ENCODE results near the gene NCKAP1. TPM values are rescaled to one million over a fixed set of nuclear protein-coding genes. Genes with fewer than 3 reads are reported as not detected.

NCKAP1 gene
- total and polyA plus RNA-seq, 12 donors: 26.8 to 134 (median 104) TPM

- Histone ChIP-seq H3K9me3 (replicated peaks in 1 of 3) (no peaks in the 10 kb centered on the region), H3K4me1 (replicated peaks in 1 of 2) (peaks cover 0 to 16% of the 10 kb centered on the region in 2 donors), H3K27me3 (no peaks in the 10 kb centered on the region), H3K4me3 (no peak overlapping the region), H3K36me3 (replicated peaks in 1 of 2) (no peaks in the 10 kb centered on the region), H3K27ac (no peak overlapping the region)
- TF ChIP-seq, protein P1, sequence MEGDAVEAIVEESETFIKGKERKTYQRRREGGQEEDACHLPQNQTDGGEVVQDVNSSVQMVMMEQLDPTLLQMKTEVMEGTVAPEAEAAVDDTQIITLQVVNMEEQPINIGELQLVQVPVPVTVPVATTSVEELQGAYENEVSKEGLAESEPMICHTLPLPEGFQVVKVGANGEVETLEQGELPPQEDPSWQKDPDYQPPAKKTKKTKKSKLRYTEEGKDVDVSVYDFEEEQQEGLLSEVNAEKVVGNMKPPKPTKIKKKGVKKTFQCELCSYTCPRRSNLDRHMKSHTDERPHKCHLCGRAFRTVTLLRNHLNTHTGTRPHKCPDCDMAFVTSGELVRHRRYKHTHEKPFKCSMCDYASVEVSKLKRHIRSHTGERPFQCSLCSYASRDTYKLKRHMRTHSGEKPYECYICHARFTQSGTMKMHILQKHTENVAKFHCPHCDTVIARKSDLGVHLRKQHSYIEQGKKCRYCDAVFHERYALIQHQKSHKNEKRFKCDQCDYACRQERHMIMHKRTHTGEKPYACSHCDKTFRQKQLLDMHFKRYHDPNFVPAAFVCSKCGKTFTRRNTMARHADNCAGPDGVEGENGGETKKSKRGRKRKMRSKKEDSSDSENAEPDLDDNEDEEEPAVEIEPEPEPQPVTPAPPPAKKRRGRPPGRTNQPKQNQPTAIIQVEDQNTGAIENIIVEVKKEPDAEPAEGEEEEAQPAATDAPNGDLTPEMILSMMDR (IDR thresholded peaks at IDR 0.05): no peak
- TF ChIP-seq POLR2A (IDR thresholded peaks at IDR 0.05): no peak
- intact Hi-C loops (cut with DNase I): no loop called here
- DNase-seq: no peak
Observed at GRCh38 chr2:182863642-182864041, 174.6 kb downstream of the NCKAP1 start.

GRCh38 chr2:182862091-182862490 is 176.2 kb downstream of the NCKAP1 start:
- Histone ChIP-seq H3K27ac (no peak overlapping the region), H3K4me1 (replicated peaks in 1 of 2) (peaks cover 0 to 12% of the 10 kb centered on the region in 2 donors), H3K4me3 (no peak overlapping the region), H3K36me3 (replicated peaks in 1 of 2) (no peaks in the 10 kb centered on the region), H3K9me3 (replicated peaks in 1 of 3) (no peaks in the 10 kb centered on the region), H3K27me3 (no peaks in the 10 kb centered on the region)
- WGBS, 4 donors: 69 to 78% (median 76%) methylated on average over 5 of the region's 5 CpGs
- intact Hi-C loops (cut with DNase I): no loop called here
- TF ChIP-seq, protein P1 (IDR thresholded peaks at IDR 0.05): no peak
- no peak for TF ChIP-seq POLR2A (IDR thresholded peaks at IDR 0.05)
- no peak for DNase-seq

DNA sequence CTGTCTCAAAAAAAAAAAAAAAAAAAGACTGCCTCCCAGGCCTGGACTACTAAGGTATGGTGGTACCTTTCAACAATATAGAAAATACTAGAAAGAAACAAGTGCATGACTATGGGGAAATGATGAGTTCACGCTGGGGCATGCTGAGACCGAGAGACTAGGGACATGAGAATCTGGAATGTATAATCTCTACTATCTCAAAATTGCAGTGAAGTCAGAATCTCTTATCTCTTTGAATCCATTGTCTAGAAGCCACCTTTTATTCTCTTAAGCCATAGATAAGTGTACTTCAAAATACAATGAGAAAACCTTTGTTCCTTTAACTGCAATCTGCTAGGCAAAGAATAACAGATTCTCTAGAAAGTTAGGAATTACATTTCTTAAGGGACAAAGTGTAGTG is 177.4 kb downstream of the NCKAP1 start:
- H3K4me3 ChIP-seq: no peak overlapping the region
- no peak overlapping the region for H3K27ac ChIP-seq
- H3K27me3 ChIP-seq: no peaks in the 10 kb centered on the region
- intact Hi-C loops (cut with DNase I): no loop called here
- no peak for TF ChIP-seq POLR2A (IDR thresholded peaks at IDR 0.05)
- TF ChIP-seq, protein P1 (IDR thresholded peaks at IDR 0.05): no peak
- no peak for DNase-seq
- H3K9me3 ChIP-seq (replicated peaks in 1 of 3): no peaks in the 10 kb centered on the region
- WGBS, 4 donors: 91 to 99% (median 97%) methylated on average over 2 of the region's 2 CpGs
- H3K4me1 ChIP-seq (replicated peaks in 1 of 2): peaks cover 0 to under 1% of the 10 kb centered on the region in 2 donors
- no peaks in the 10 kb centered on the region for H3K36me3 ChIP-seq (replicated peaks in 1 of 2)

Small RNA genes within 50 kb of the gene (small RNA-seq; reads per million reads assigned to genes)
- 0 reads per million in 2 donors for gene RF00019
- 0 reads per million in 2 donors for gene RF00599
- 0 reads per million in 2 donors for gene RNU6-1122P

Other genes starting within 250 kb of the NCKAP1 start
- 1 to 10 TPM in 6 of 9 donors, under 1 TPM in 3; 0.30 to 2.1 (median 1.3) TPM for gene FRZB, start 171.8 kb downstream of the NCKAP1 start, total RNA-seq
- gene FRZB, start 171.8 kb downstream of the NCKAP1 start, polyA plus RNA-seq: 1 to 10 TPM; 1.9 to 2.5 (median 2.2) TPM
- gene DUSP19, start 40.3 kb upstream of the NCKAP1 start, total RNA-seq: 10 to 100 TPM in 1 of 9 donors, 1 to 10 TPM in 8; 2.4 to 10.0 (median 4.8) TPM
- gene DUSP19, start 40.3 kb upstream of the NCKAP1 start, polyA plus RNA-seq: 1 to 10 TPM in 2 of 3 donors, under 1 TPM in 1; 0.81 to 3.5 (median 1.0) TPM
- gene NUP35, start 86.0 kb upstream of the NCKAP1 start, total RNA-seq: 10 to 100 TPM in 7 of 9 donors, 1 to 10 TPM in 2; 6.9 to 25.3 (median 16.4) TPM
- 10 to 100 TPM in 1 of 3 donors, 1 to 10 TPM in 2; 6.2 to 27.8 (median 8.6) TPM for gene NUP35, start 86.0 kb upstream of the NCKAP1 start, polyA plus RNA-seq